NCI-H345 treated with DMSO at 0.1 percent for 48 hours (cell line): ENCODE results near the gene MED12.

ENCODE experiments used
- DNase-seq: peaks from one replicate; lab custom pipeline; 2025; ENCODE audit not compliant: unreplicated experiment; lab: John Stamatoyannopoulos, UW

The MED12 gene

DNA sequence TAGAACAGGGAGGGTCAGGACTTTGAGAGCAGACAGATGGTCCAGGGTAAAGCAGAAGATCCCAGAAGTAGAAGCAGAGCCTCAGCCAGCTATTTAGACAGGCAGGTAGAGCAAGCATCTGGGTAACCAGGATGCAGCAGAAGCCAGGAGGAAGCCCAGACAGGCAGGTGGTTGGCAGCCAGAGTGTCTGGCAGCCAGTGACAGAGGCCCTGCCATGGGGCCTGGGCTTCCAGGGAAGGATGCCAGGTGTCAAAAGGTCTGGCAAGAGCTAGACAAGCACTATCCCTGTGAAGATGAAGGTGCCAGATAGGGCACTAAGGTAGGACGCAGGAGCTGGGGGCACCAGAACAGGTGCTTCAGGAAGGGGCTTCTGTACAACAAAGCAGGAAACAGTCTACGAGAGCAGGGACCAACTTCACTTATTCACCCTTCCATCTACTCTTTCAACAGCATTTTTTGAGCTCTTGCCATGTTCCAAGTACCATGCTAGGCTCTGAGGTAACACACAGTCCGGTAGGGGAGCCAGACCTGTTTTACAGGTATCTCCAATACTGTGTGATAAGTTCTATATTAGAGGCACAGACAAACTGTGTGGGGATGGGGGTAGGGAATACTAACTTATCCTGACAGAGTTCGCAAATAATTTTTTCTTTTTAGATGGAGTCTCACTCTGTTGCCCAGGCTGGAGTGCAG, 66.6 kb downstream of the MED12 start:
- no peak for DNase-seq

DNA sequence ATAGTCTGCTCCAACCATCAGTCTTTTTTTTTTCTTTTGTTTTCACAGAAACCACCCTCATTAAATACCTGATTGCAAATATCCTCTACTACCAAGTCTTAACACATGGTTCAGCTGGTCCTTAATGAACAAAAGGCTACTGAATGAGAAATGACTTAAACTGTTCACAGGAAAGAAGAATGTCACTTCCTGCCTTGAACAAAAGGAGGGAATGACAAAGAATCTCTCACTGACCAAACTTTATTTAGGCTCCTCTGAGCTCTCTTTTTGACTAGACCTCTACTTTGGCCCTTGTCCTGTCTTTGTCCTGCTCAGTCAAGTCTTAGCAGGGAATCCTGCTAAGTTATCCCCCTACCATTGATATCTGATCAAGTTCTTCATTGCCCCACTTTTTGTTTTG, 72.9 kb downstream of the MED12 start:
- DNase-seq: no peak
